Liver (tissue), 9 donors: ENCODE results near the gene GRIN2A. TPM values are rescaled to one million over a fixed set of nuclear protein-coding genes. Genes with fewer than 3 reads are reported as not detected.

Experiments used
- DNase-seq: peaks from one replicate; pipeline ENCODE4 v3.0.0-alpha.2; 2017; ENCODE audit warnings: low spot score
- H3K27ac ChIP-seq, 2 donors: one replicate each; pipeline ENCODE4 v1.7.0; 2013; ENCODE audit warnings: inconsistent platforms in 2 of 2, low read length in 2 of 2, control low read depth in 1 of 2, low read depth in 1 of 2, mild to moderate bottlenecking in 1 of 2
- H3K27me3 ChIP-seq, 4 donors: one replicate each; pipeline versions ENCODE4 v1.6.1 to v1.7.0; 2013; ENCODE audit warnings: low read length in 3 of 4, inconsistent platforms in 1 of 4, mild to moderate bottlenecking in 1 of 4, moderate library complexity in 1 of 4; ENCODE audit not compliant: control insufficient read depth in 4 of 4, insufficient read depth in 4 of 4
- H3K36me3 ChIP-seq, 4 donors: one replicate each; pipeline versions ENCODE4 v1.6.1 to v1.7.0; 2013; ENCODE audit warnings: low read length in 3 of 4, mild to moderate bottlenecking in 3 of 4, low read depth in 1 of 4, moderate library complexity in 1 of 4; ENCODE audit not compliant: control insufficient read depth in 4 of 4, insufficient read depth in 3 of 4
- H3K4me1 ChIP-seq, 4 donors: one replicate each; pipeline versions ENCODE4 v1.6.1 to v1.7.0; 2013; ENCODE audit warnings: low read length in 3 of 4, mild to moderate bottlenecking in 3 of 4, moderate library complexity in 1 of 4; ENCODE audit not compliant: control insufficient read depth in 4 of 4, insufficient read depth in 4 of 4
- H3K4me3 ChIP-seq, 3 donors: one replicate each; pipeline versions ENCODE4 v1.6.1 to v1.7.0; 2013; ENCODE audit warnings: low read length in 3 of 3, control low read depth in 1 of 3, low read depth in 1 of 3, mild to moderate bottlenecking in 1 of 3
- H3K9ac ChIP-seq, 2 donors: one replicate each; pipeline ENCODE4 v1.7.0; 2013; ENCODE audit warnings: low read length in 2 of 2, mild to moderate bottlenecking in 2 of 2, moderate library complexity in 2 of 2, control low read depth in 1 of 2, low read depth in 1 of 2
- H3K9me3 ChIP-seq, 4 donors: one replicate each; pipeline versions ENCODE4 v1.6.1 to v1.7.0; 2013; ENCODE audit warnings: low read length in 3 of 4; ENCODE audit not compliant: control insufficient read depth in 4 of 4
- EGR1 ChIP-seq, 2 donors: IDR thresholded peaks; 2 replicates each; pipeline ENCODE4 v1.6.1; 2016 to 2018; ENCODE audit warnings: antibody characterized with exemption in 2 of 2, low read depth in 2 of 2
- FOXA2 ChIP-seq: IDR thresholded peaks from 2 replicates; pipeline ENCODE4 v1.6.1; 2016; ENCODE audit warnings: antibody characterized with exemption
- HNF4A ChIP-seq, 2 donors: conservative IDR thresholded peaks; 2 replicates each; pipeline ENCODE4 v1.6.1; 2016; ENCODE audit warnings: antibody characterized with exemption in 2 of 2, mild to moderate bottlenecking in 2 of 2
- HNF4G ChIP-seq: IDR thresholded peaks from 2 replicates; pipeline ENCODE4 v1.6.1; 2016; ENCODE audit warnings: antibody characterized with exemption
- JUND ChIP-seq, 2 donors: IDR thresholded peaks; 2 replicates each; pipeline ENCODE4 v1.6.1; 2016; ENCODE audit warnings: antibody characterized with exemption in 2 of 2
- NR2F2 ChIP-seq: IDR thresholded peaks from 2 replicates; pipeline ENCODE4 v1.6.1; 2016; ENCODE audit warnings: antibody characterized with exemption
- RAD21 ChIP-seq, 2 donors: IDR thresholded peaks; 2 replicates each; pipeline ENCODE4 v1.6.1; 2016; ENCODE audit warnings: antibody characterized with exemption in 2 of 2, mild to moderate bottlenecking in 2 of 2
- RXRA ChIP-seq, 2 donors: IDR thresholded peaks; 2 replicates each; pipeline ENCODE4 v1.6.1; 2017 to 2018; ENCODE audit warnings: antibody characterized with exemption in 2 of 2, mild to moderate bottlenecking in 1 of 2
- SP1 ChIP-seq: IDR thresholded peaks from 2 replicates; pipeline ENCODE4 v1.6.1; 2018; ENCODE audit warnings: antibody characterized with exemption, mild to moderate bottlenecking
- TAF1 ChIP-seq: conservative IDR thresholded peaks from 2 replicates; pipeline ENCODE4 v1.6.1; 2016; ENCODE audit warnings: antibody characterized with exemption, mild to moderate bottlenecking
- YY1 ChIP-seq: IDR thresholded peaks from 2 replicates; pipeline ENCODE4 v1.6.1; 2016; ENCODE audit warnings: antibody characterized with exemption, mild to moderate bottlenecking
- WGBS: extraction: QIAGEN DNeasy Blood & Tissue Kit; methylation state at CpG from one replicate; pipeline ENCODE4 v1.1.7; 2013; 5-methylcytosine and 5-hydroxymethylcytosine counted together
- polyA plus RNA-seq, 2 donors: library from polyadenylated mRNA; stranded (reverse) in 1 of 2; unstranded in 1 of 2; fragments of 200-250 nt in 1 of 2; fragments of >200 nt in 1 of 2; fragmentation: Nextera tagmentation in 1 of 2; extraction: Ambion mirVana in 1 of 2; gene quantifications; one replicate each; pipeline versions ENCODE4 v1.2.1 to v1.2.3, GENCODE V29; 2013 to 2015
- total RNA-seq, 2 donors: library from RNA; depleted of rRNA; stranded (reverse); fragments of >200 nt; gene quantifications; one replicate each; pipeline ENCODE4 v1.2.3, GENCODE V29; 2014
- TF ChIP-seq, protein P1 (sequence below): IDR thresholded peaks from 2 replicates; pipeline ENCODE4 v1.6.1; 2016; ENCODE audit warnings: antibody characterized with exemption
- TF ChIP-seq, protein P2 (sequence below): fragments of 150-350 bp; IDR thresholded peaks from 2 replicates; pipeline ENCODE4 v1.5.1; 2017; ENCODE audit warnings: improper control_type of control experiment, low read depth, low read length; ENCODE audit not compliant: missing input control
- TF ChIP-seq, protein P3 (sequence below): IDR thresholded peaks from 2 replicates; pipeline ENCODE4 v1.6.1; 2016; ENCODE audit warnings: antibody characterized with exemption, mild to moderate bottlenecking
- TF ChIP-seq, protein P4 (sequence below): IDR thresholded peaks from 2 replicates; pipeline ENCODE4 v1.6.1; 2016; ENCODE audit warnings: antibody characterized with exemption
- TF ChIP-seq, protein P5 (sequence below): IDR thresholded peaks from 2 replicates; pipeline ENCODE4 v1.6.1; 2016; ENCODE audit warnings: antibody characterized with exemption
- donor health status: healthy.
- donor health status: healthy.
- donor health status: healthy.
- donor health status: healthy.
- donor health status: healthy.

The GRIN2A gene
- total and polyA plus RNA-seq, 4 donors = under 0.01 to 0.08 (median 0.07) TPM; not detected in 1

DNA sequence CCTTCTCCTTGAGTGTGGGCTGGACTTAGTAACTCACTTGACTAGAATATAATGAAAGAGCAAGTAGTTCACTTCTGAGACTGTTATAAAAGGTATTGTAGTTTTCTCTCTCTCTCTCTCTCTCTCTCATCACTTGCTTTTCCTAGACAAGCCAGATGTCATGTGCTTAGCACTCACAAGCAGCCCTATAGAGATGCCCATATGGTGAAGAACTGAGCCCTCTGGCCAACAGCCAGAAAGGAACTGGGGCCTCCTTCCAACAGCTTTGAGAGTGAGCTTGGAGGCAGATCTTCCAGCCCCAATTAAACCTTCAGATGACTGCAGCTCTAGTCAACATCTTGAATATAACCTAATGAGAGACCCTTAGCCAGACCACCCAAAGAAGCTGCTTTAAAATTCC lies 440.5 kb downstream of the GRIN2A start:
- DNase-seq = no peak
- H3K9ac ChIP-seq = no peak overlapping the region
- no peaks in the 10 kb centered on the region for H3K9me3 ChIP-seq
- no peak overlapping the region for H3K27ac ChIP-seq
- no peaks in the 10 kb centered on the region for H3K36me3 ChIP-seq
- TF ChIP-seq EGR1 (IDR thresholded peaks at IDR 0.05; ENCODE audit: low read depth in 2 of 2) (no peak), HNF4G (no peak), TAF1 (no peak), RAD21 (IDR thresholded peaks at IDR 0.05) (no peak), RXRA (IDR thresholded peaks at IDR 0.05) (no peak), NR2F2 (no peak), SP1 (no peak), JUND (IDR thresholded peaks at IDR 0.05) (no peak), YY1 (no peak)
- TF ChIP-seq, protein P1, sequence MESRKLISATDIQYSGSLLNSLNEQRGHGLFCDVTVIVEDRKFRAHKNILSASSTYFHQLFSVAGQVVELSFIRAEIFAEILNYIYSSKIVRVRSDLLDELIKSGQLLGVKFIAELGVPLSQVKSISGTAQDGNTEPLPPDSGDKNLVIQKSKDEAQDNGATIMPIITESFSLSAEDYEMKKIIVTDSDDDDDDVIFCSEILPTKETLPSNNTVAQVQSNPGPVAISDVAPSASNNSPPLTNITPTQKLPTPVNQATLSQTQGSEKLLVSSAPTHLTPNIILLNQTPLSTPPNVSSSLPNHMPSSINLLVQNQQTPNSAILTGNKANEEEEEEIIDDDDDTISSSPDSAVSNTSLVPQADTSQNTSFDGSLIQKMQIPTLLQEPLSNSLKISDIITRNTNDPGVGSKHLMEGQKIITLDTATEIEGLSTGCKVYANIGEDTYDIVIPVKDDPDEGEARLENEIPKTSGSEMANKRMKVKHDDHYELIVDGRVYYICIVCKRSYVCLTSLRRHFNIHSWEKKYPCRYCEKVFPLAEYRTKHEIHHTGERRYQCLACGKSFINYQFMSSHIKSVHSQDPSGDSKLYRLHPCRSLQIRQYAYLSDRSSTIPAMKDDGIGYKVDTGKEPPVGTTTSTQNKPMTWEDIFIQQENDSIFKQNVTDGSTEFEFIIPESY = no peak
- TF ChIP-seq, protein P2, sequence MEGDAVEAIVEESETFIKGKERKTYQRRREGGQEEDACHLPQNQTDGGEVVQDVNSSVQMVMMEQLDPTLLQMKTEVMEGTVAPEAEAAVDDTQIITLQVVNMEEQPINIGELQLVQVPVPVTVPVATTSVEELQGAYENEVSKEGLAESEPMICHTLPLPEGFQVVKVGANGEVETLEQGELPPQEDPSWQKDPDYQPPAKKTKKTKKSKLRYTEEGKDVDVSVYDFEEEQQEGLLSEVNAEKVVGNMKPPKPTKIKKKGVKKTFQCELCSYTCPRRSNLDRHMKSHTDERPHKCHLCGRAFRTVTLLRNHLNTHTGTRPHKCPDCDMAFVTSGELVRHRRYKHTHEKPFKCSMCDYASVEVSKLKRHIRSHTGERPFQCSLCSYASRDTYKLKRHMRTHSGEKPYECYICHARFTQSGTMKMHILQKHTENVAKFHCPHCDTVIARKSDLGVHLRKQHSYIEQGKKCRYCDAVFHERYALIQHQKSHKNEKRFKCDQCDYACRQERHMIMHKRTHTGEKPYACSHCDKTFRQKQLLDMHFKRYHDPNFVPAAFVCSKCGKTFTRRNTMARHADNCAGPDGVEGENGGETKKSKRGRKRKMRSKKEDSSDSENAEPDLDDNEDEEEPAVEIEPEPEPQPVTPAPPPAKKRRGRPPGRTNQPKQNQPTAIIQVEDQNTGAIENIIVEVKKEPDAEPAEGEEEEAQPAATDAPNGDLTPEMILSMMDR = no peak
- TF ChIP-seq, protein P3, sequence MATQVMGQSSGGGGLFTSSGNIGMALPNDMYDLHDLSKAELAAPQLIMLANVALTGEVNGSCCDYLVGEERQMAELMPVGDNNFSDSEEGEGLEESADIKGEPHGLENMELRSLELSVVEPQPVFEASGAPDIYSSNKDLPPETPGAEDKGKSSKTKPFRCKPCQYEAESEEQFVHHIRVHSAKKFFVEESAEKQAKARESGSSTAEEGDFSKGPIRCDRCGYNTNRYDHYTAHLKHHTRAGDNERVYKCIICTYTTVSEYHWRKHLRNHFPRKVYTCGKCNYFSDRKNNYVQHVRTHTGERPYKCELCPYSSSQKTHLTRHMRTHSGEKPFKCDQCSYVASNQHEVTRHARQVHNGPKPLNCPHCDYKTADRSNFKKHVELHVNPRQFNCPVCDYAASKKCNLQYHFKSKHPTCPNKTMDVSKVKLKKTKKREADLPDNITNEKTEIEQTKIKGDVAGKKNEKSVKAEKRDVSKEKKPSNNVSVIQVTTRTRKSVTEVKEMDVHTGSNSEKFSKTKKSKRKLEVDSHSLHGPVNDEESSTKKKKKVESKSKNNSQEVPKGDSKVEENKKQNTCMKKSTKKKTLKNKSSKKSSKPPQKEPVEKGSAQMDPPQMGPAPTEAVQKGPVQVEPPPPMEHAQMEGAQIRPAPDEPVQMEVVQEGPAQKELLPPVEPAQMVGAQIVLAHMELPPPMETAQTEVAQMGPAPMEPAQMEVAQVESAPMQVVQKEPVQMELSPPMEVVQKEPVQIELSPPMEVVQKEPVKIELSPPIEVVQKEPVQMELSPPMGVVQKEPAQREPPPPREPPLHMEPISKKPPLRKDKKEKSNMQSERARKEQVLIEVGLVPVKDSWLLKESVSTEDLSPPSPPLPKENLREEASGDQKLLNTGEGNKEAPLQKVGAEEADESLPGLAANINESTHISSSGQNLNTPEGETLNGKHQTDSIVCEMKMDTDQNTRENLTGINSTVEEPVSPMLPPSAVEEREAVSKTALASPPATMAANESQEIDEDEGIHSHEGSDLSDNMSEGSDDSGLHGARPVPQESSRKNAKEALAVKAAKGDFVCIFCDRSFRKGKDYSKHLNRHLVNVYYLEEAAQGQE = no peak
- TF ChIP-seq, protein P4, sequence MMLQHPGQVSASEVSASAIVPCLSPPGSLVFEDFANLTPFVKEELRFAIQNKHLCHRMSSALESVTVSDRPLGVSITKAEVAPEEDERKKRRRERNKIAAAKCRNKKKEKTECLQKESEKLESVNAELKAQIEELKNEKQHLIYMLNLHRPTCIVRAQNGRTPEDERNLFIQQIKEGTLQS = no peak
- H3K27me3 ChIP-seq = no peaks in the 10 kb centered on the region
- H3K4me1 ChIP-seq = no peaks in the 10 kb centered on the region
- no peak overlapping the region for H3K4me3 ChIP-seq

DNA sequence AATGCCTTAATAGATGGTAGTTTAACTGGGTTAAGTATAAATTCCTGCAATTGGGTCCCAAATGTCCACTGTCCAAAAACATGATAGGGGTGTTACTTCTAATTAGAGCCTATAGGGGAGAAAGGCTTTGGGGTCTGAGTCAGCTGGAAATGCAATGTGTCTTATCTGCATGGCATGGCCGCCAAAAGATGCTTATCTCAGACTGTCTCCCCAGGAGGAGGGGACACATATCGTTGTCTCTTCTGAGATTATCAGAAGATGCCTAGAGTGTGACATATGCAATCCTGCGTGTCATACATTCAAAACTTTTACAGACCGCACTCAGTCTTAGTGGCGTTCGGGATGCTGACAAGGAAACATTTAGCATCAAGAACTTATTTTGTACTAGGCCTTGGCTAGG lies 442.9 kb downstream of the GRIN2A start:
- H3K27me3 ChIP-seq = no peaks in the 10 kb centered on the region
- H3K4me1 ChIP-seq = no peaks in the 10 kb centered on the region
- H3K4me3 ChIP-seq = no peak overlapping the region
- no peaks in the 10 kb centered on the region for H3K9me3 ChIP-seq
- H3K36me3 ChIP-seq = no peaks in the 10 kb centered on the region
- no peak for DNase-seq
- H3K27ac ChIP-seq = no peak overlapping the region
- 75% methylated on average over 6 of the region's 6 CpGs for WGBS
- no peak overlapping the region for H3K9ac ChIP-seq
- TF ChIP-seq, protein P4 = no peak
- TF ChIP-seq TAF1 (no peak), HNF4A (conservative IDR thresholded peaks at IDR 0.05) (no peak), HNF4G (no peak), JUND (IDR thresholded peaks at IDR 0.05) (no peak), FOXA2 (no peak)
- TF ChIP-seq, protein P5, sequence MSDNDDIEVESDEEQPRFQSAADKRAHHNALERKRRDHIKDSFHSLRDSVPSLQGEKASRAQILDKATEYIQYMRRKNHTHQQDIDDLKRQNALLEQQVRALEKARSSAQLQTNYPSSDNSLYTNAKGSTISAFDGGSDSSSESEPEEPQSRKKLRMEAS = no peak
- TF ChIP-seq, protein P2 = no peak
- TF ChIP-seq, protein P1 = no peak
